Femur (tissue), 1 donor: ENCODE results near the gene ARL13A.
"Not testable (repeated sequence)": the region's sequence is repeated elsewhere in the genome, so short reads cannot be mapped to it uniquely, and the experiment has no call there.

Experiments used
- DNase-seq: peaks from one replicate; pipeline ENCODE4 v3.0.0-alpha.2; 2017

Gene ARL13A

GRCh38 chrX:100994352-100995281 lies 25.1 kb downstream of the ARL13A start:
- DNase-seq, result no peak

DNA sequence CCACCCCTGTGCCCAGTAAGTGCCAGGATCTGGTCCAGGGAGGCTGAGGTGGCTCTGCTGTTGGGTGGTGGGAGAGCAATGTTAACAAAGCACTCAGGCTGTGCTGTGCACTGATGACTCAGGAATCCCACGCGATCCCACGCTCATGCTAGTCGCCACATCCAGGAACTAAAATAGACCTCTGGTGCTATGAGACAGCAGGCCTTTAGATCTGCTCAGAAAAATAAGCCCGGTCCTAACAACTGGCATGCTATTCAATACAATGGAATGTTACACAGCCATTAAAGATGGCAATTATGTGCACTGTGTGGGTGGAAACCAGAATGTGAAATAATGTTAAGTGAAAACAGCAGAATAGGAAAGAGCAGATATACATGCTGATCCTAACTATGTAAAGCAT lies 26.0 kb downstream of the ARL13A start:
- DNase-seq, result no peak

DNA sequence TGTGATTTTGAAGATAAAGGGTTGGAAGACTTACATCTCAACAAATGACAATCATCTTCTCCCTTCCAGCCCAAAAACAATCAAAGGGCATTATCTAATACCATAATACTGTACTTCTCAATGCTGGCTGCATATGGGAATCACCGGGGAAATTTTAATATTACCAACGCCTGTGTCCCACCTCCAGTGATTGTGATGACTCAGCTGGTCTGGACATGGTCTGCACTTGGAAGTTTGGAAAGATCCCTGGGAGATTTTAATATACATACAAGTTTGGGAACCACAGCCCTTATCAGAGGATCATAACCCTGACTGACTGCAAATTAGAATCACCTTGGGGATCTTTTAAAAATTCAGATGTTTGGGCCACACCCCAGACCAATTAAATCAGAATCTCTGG lies 29.9 kb downstream of the ARL13A start:
- DNase-seq, result no peak

DNA sequence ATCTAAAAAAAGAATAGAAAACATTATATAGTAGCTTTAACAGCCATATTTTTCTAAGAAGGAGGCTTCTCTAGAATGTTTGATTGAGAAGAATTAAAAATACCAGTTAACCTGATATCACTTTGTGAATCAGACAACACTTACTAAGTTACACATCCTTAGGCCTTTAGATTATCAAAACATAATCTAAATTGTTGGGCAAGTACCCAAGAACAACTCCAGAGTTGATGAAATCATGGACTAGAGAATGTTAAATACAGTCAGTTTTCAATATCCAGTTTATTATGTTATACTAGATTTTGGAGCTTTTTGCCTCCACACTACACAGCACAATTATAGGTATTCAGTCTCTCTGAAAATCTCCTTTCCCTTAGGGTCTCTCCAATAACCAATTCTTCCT lies 39.6 kb downstream of the ARL13A start:
- DNase-seq, result no peak

GRCh38 chrX:101012031-101012430 lies 42.5 kb downstream of the ARL13A start:
- not testable (repeated sequence) for DNase-seq

DNA sequence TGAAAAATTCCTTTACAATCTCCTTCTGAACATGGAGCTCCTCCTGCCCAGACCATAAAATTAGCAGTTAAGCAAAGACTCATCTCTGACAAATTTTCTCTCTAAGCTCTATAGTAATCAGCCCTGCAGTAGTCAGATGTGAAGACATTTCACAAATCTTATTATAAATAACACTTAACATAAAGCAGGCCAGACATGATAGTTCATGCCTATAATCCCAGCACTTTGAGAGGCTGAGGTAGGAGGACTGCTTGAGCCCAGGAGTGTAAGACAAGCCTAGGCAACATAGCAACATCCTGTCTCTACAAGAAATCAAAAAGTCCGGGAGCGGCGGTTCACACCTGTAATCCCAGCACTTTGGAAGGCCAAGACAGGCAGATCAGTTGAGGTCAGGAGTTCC lies 52.5 kb downstream of the ARL13A start:
- no peak for DNase-seq

DNA sequence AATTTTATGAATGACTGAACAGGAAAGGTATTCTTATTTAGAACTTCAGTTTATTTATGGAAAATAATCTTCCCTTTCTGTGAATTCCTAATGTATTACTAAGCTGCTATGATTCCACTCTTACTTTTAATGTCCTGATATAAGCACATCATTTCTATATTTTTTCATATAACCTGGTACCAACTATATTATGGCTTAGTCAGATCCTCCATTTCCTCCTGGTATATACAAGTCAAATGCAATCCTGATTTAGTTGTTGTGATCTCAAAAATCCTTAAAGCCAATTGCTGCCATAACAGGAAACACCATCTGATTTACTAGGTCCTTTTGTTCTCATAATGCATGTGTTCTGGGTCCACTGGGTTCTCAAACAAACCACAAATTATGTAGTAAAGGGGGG lies 55.6 kb downstream of the ARL13A start:
- DNase-seq, result no peak

DNA sequence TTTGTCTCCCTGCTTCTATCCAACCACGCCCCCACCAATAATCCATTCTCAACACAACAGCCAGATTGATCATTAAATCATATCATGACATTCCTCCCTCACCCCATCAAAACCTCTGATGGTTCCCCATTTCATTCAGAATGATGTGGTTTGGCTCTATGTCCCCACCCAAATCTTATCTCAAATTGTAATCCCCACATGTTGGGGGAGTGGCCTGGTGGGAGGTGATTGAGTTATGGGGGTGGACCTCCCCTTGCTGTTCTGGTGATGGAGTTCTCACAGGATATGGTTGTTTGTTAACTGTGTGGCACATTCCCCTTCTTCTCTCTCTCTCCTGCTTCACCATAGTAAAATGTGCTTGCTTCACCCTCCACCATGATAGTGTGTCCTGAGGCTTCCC lies 59.1 kb downstream of the ARL13A start:
- DNase-seq, result no peak

DNA sequence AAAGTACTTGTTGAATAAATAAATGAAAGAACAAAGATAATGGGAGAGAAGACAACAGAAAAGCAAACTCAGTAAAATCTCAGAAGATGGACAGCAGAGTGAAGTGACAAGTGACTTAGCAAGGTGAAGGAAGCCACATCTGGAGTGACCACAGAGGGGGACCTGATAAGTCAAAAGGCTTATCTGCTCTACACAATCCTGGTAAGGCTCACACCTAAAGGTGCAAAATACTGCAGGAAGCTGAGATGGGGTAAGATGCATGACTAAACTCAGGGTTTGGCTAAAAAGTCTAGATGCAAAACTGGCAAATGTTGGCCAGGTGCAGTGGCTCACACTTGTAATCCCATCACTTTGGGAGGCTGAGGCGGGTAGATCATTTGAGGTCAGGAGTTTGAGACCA lies 60.2 kb downstream of the ARL13A start:
- DNase-seq, result no peak

GRCh38 chrX:101037231-101037630 lies 67.7 kb downstream of the ARL13A start:
- no peak for DNase-seq

- no peak for DNase-seq
Observed at GRCh38 chrX:101040197-101040596, 70.7 kb downstream of the ARL13A start.
